Germinal center (tissue), 1 donor: ENCODE measurements around the gene TMEM89.
A peak's percentile ranks its signal among the peaks of the same experiment; 100 is the strongest.

Experiments used
- DNase-seq: peaks from one replicate; pipeline ENCODE4 v3.0.0; 2012; ENCODE audit warnings: mixed read lengths, low spot score

TMEM89 gene

GRCh38 chr3:48612309-48612708 lies 9.3 kb downstream of the TMEM89 start:
- no peak for DNase-seq

- peak; percentile 95 for DNase-seq
These were observed 12.2 kb downstream of the TMEM89 start, which contains the start of gene UQCRC1 for GRCh38 chr3:48609088-48610005. TSS of gene UQCRC1 (minus strand) at chr3:48609646. CDS start at chr3:48609620, 26 bp downstream.

DNA sequence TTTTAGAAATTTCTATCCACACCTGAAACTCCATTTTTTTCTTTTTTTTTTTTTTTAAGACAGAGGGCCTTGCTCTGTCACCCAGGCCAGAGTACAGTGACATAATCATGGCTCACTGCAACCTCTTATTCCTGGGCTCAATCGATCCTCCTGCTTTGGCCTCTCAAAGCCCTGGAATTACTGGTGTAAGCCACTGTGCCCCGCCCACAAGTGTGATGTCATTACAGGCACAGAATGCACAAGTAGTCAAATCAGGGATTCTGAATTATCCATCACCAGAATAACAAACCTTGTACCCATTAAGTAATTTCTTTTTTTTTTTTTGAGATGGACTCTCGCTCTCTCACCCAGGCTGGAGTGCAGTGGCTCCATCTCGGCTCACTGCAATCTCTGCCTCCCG lies 14.1 kb downstream of the TMEM89 start:
- DNase-seq = no peak

GRCh38 chr3:48601622-48601994 lies 20.0 kb downstream of the TMEM89 start:
- no peak for DNase-seq

DNA sequence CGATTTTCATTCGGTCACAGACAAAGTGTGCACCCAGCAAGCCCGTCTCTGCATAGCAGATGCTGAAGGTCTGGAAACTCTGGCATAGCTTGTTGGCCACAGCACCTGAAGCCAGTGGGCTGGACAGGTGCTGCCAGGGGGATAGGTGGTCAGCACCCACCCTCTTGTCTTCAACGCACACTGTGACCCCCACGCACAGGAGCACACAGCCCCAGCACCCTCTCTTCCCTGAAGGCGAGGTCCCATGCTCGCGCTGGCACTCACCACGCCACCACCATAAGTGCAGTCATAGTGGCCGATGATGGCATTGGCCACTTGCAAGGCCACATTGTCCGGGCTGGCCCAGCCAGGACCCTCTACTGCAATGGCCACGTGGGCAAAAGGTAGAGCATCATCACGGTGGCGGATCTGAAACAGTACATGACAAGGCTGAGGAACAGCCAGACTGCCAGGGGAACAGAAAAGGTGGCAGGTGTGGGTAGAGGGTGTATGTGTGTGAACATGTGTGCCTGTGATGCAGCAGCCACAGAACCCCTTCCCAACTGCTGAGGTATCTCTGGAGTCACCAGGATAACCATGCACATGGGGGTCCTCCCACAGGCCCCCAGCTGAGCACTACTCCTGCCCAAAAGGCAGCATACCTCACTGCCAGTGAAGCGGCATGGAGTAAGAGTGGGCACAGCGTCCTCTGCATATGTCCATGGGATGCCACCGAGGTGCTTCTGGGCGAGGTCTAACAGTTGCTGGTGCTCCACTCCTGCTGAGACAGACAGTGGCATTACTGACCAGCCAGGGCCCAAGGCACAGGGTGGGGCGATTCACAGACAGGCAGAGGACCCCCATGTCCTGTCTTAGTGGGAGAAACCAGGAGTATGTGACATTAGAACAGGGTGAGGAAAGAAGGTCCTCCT lies 20.6 kb downstream of the TMEM89 start:
- no peak for DNase-seq

- DNase-seq = no peak
These were observed 21.9 kb downstream of the TMEM89 start for GRCh38 chr3:48599509-48600285.

GRCh38 chr3:48599077-48599501 lies 22.5 kb downstream of the TMEM89 start:
- no peak for DNase-seq

GRCh38 chr3:48598323-48599076 lies 23.1 kb downstream of the TMEM89 start:
- DNase-seq = no peak

DNA sequence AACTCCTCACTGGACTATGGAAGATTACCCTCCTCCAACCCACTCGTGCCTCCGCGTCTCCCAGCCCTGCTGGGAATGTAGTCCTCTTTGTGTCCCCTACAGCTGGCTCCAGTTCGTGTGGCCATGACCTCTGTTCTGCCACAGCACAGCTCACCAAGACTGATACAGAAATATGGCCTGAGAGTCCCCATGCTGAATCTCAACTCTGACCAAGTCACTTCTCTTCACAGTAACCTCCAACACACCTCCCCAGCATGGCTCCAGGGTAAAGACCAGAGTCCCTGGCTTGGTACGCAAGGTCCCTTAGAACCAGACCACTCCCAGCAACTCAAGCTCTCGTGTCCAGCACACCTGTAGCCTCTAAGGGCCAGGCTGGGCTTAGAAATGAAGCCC lies 24.2 kb downstream of the TMEM89 start:
- no peak for DNase-seq

GRCh38 chr3:48596676-48597407 lies 24.7 kb downstream of the TMEM89 start:
- DNase-seq = no peak

- DNase-seq = no peak
These were observed 25.4 kb downstream of the TMEM89 start for GRCh38 chr3:48596157-48596556.

GRCh38 chr3:48595526-48596121 lies 25.9 kb downstream of the TMEM89 start:
- no peak for DNase-seq

- no peak for DNase-seq
These were observed 26.5 kb downstream of the TMEM89 start, which contains the start of gene COL7A1 for GRCh38 chr3:48595075-48595525. TSS of gene COL7A1 (minus strand) at chr3:48595329. CDS start at chr3:48595159, 170 bp downstream.

DNA sequence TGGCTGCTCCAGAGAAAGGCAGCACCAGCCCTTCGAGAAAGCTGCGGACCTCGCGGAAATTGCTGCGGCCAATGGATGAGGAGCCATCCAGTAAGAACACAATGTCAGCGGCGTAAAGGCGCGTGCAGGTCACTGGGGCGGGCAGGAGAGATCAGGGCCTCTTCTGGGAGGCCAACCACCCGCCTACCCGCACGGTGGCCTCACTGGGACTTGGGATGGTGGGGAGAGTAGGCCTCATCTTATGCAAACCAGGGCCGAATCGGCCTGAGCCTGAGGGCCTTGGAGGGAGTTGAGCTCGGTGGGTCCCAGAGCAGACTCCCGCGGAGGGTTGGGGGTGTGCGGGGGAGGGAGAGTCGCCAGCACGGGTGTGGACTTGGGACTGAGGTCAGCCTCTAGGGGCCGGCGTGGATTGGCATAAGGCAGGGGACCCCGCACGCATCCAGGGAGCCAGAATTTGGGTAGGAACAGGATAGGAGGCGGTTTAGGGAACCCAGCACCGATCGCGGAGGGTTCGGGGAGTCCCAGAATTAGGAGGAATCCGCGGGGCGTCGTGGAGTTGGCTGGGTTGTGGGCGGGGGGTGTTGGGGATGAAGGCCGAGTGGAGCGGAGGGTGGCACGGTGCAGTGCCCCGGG lies 27.0 kb downstream of the TMEM89 start:
- no peak for DNase-seq

DNA sequence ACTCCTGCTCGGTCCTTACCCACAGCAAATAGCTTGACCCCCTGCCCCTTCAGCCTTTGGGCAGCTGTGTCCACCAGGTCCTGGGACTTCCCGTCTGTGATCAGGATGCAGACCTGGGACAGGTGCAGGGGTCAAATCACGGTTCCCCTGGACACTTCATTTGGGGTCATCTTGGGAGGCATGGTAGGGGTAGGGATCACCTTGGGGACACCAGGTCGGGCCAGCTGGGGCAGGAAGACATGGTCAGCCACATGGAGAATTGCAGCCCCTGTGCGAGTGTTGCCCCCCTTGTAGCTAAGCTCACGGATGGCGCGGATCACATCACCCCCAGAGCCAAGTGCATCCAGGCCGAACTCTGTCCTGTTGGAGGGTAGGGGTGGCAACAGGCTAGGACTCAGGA lies 28.2 kb downstream of the TMEM89 start:
- DNase-seq = no peak

DNA sequence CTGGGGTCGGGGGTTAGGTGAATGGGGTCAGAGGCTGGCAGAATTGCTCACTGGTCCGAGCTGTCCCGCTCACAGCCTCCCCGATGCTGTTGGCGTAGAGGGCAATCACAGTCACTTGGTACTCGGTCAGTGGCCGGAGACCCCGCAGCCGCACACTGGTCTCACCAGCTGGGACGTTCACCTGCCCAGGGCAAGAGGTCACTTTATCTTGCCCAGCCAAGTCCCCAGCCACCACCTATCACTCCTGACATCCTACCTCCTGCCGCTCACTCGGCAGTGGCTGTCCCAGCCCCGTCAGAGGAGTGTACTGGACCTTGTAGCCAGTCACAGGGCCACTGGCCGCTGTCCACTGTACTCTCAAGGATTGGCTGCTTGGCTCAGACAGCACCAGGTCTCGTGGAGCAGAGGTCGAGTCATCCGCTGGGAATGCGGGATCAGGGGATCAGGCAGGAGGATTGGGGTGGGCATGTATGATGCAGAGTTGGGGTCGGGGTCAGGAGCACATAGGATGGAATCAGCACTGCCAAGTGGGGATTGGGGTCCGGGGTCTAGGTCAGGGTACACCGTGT lies 29.0 kb downstream of the TMEM89 start:
- DNase-seq = no peak

GRCh38 chr3:48591886-48592518 lies 29.6 kb downstream of the TMEM89 start:
- DNase-seq = no peak

- DNase-seq = no peak
These were observed 30.1 kb downstream of the TMEM89 start for GRCh38 chr3:48591436-48591835.

GRCh38 chr3:48588230-48588629 lies 33.3 kb downstream of the TMEM89 start:
- DNase-seq = no peak
